ENCODE measurements around the gene HNRNPLL.
A peak's percentile ranks its signal among the peaks of the same experiment; 100 is the strongest.
"Not testable (repeated sequence)": the region's sequence is repeated elsewhere in the genome, so short reads cannot be mapped to it uniquely, and the experiment has no call there.

The HNRNPLL gene

DNA sequence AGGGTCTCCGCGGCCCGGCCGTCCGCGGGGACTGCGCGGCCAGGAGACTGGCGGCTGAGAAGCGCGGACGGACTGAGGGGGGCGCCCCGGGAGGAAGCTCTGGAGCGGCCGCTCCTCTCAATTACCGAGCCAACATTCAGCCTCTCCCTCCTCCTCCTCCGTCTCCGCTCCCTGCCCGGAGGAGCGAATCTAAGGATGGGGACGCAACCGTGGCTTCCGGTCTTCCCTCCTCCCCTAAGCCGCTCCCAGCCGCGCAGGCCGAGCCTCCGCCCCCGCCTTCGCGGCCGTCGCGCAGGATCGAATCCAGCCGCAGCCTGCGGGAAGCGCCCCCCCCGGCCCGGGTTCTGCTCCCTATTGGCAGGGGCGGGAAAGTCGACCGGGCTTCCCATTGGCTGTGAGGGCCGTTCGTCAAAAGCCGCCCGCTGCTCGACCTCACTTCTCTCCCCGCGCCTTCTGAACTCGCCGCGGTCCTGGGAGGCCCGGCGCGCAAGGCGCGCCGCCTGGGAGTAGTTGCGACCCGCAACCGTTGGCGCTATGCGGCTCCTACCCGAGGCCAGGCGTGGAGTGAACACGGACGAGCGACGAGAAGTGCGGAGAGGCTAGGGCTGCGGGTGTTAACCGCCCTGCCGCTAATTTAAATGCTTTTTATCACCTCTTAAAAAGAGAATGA lies at the start of gene HNRNPLL:
TSS of gene HNRNPLL (minus strand) at position 197 of the 670 bp plus-strand sequence. CDS start 302 bp downstream, outside the sequence.
- DNase-seq (ENCODE audit: low read depth in 3 of 3) = peak; percentile 90 to 96 (median 92)

DNA sequence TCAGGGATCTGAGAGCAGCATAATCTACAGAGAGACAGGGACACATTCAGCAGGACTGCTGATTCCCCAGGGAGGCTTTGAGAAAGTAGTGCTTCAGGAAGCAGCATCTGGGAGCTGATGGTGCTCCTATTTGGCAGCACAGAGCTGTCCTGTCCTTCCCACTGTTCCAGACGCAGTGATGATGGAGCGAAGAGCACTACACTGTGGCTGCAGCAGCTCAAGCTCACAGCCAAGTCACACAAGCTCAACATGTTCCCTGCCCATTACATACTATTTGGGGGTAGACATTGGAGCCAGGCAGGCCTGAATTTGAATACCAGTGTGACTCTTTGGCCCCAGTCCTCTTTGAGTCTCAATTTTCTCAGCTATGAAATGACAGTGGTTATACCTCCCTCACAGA lies 48.0 kb upstream of the HNRNPLL start:
- no peak for DNase-seq (ENCODE audit: low read depth in 3 of 3)

GRCh38 chr2:38650012-38650411 lies 47.3 kb upstream of the HNRNPLL start:
- no peak for DNase-seq (ENCODE audit: low read depth in 3 of 3)

- no peak for DNase-seq (ENCODE audit: low read depth in 3 of 3)
Measured at GRCh38 chr2:38649176-38649728, 46.5 kb upstream of the HNRNPLL start.

DNA sequence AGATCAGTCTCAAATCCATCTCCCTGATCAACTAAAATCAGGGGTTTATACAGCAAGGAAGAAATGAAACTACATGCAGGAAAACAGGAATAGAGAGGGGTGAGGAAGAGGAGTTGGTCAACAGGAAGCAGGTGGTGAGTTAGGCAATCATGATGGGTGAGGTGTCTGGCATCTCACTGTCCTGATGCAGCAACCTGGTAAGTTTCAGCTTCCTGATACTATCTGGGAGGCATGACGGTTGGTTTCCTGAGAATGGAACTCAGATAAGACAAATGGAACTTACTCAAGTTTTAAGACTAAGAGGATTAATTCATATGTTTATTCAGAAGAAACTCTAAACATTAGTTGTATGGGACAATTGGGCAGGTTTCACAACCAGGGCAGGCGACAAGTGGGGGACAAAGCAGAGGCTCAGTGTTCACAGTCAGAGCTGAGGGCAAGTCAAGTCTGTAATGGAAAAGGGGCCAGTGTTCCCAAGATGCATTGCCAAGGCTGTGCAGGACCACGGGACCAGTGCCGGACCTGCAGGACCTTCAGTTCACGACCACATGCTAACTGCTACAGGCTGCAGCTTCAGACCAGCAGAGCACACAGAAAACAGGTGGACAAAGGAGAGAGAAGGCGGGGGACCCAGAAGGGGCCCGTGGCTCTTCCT lies 45.5 kb upstream of the HNRNPLL start:
- DNase-seq (ENCODE audit: low read depth in 3 of 3) = no peak

DNA sequence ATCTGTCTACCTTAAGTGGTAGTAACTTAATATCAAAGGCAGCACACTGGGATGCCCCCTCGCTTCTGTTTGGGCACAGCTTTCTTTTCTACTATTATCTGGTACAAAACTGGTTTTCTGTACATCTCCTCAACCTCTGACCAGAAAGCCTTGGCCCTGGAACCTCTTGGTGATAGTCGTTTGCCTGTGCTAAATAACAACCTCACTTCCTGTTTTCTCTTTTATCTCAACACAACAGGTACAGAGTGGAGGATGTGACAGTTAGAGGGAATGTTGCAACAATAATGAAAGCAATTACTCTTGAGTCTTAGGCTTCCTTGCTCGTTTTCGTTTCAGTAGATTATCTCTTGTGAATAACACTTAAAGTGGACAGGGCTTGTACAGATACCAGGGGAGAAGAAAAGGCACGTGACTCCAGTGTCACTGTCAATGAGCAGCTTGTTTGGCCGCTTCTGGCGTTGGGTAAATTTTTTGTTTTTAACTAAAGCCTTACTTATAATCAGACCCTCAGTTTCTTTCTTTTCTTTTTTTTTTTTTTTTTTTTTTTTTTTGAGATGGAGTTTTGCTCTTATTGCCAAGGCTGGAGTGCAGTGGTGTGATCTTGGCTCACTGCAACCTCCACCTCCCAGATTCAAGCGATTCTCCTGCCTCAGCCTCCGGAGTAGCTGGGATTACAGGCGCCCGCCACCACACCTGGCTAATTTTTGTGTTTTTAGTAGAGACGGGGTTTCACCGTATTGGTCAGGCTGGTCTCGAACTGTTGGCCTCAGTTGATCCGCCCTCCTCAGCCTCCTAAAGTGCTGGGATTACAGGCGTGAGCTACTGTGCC lies 41.2 kb upstream of the HNRNPLL start:
- DNase-seq (ENCODE audit: low read depth in 3 of 3) = not testable (repeated sequence)

DNA sequence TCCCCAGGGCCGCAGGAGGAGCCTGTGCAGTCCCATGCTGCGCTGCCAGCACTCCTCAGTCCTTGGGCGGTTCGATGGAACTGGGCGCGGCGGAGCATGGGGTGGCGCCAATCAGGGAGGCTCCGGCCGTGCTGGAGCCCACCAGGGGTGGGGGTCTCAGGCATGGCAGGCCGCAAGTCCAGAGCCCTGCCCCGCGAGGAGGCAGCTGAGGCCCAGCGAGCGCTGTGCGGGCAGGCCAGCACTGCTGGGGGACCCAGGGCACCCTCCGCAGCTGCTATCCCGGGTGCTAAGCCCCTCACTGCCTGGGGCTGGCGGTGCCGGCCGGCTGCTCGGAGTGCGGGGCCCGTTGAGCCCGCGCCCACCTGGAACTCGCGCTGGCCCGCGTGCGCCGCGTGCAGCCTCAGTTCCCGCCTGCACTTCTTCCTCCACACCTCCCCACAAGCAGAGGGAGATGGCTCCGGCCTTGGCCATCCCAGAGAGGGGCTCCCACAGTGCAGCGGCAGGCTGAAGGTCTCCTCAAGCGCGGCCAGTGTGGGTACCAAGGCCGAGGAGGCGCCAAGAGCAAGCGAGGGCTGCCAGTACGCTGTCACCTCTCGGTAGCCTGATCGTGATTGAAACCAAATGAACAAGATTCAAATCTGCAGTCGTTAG lies 40.4 kb upstream of the HNRNPLL start:
- no peak for DNase-seq (ENCODE audit: low read depth in 3 of 3)

DNA sequence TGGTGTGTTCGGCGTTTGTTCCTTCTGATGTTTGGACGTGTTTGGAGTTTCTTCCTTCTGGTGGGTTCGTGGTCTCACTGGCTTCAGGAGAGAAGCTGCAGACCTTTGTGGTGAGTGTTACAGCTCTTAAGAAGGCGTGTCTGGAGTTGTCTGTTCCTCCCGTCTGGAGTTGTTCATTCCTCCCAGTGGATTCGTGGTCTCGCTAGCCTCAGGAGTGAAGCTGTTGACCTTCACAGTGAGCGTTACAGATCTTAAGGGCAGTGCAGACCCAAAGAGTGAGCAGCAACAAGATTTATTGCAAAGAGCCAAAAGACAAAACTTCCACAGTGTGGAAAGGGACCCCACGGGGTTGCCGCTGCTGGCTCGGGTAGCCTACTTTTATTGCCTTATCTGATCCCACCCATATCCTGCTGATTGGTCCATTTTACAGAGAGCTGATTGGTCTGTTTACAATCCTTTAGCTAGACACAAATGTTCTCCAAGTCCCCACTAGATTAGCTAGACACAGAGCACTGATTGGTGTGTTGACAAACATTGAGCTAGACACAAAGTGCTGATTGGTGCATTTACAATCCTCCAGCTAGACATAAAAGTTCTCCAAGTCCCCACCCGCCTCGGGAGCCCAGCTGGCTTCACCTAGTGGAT lies 39.8 kb upstream of the HNRNPLL start:
- not testable (repeated sequence) for DNase-seq (ENCODE audit: low read depth in 3 of 3)

DNA sequence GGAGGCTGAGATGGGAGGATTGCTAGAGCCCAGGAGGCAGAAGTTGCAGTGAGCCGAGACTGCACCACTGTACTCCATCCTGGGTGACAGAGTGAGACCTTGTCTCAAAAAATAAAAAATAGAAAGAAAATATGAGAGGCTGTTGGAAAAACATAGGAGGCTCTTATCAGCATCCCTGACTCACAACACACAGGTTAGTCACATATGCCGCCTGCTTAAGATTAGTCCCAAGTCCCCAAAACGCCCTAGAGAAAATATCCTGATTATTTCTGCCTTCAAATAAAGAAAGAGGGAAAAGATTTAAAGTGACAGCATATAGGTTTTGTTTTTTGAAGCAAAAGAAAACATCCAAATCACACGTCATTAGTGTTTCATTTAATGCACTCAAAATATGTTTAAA lies 33.3 kb upstream of the HNRNPLL start:
- no peak for DNase-seq (ENCODE audit: low read depth in 3 of 3)

DNA sequence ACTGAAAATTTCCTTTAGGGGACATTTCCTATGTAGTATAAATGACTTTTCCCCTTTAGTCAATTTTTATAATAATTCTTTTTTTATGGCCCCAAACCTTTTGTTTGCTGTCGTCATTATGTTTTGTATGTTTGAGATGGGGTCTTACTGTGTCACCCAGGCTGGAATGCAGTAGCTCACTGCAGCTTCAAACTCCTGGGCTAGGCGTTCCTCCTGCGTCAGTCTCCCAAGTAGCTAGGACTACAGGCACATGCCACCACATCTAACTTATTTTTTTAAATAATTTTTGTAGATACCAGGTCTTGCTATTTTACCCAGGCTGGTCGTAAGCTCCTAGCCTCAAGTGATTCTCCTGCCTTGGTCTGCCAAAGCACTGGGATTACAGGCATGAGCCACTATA lies 32.4 kb upstream of the HNRNPLL start:
- no peak for DNase-seq (ENCODE audit: low read depth in 3 of 3)

DNA sequence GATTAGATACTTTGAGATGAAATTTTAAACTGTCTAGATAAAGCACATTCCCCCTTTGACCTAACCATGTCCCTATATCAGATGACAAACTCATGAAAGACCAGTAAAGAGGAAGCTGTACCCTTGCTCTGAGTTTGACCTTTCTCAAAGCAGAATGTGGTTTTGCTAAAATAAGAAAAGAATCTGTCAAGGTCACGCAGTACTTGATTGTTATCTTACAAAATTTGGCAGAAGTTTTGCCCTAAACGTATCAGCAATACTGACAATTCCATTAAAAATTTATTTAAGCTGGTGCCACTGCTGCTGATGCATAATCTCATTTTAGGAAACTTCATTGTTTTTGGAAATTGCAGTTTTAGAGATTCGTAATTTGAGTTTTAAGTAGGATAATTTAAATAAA lies 32.0 kb upstream of the HNRNPLL start:
- DNase-seq (ENCODE audit: low read depth in 3 of 3) = no peak

GRCh38 chr2:38633895-38634294 lies 31.2 kb upstream of the HNRNPLL start:
- no peak for DNase-seq (ENCODE audit: low read depth in 3 of 3)

GRCh38 chr2:38632980-38633379 lies 30.3 kb upstream of the HNRNPLL start:
- no peak for DNase-seq (ENCODE audit: low read depth in 3 of 3)

DNA sequence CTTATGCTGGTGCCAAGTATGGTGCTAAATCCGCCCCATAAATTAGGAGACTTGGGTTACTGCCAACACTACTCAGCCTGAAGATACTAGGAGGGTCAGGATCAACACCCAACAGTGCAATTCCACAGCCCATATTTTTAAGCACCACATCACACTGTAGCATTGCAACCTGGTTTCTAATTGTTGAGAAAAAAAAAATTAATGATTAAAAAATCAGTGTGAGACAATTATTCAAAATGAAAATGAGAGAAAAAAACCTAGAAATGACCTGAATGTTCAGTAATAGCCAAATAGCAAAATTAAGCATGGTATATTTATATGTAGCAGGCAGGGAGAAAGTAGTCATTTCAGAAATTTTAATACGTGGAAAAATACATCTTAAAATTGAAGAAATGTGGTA lies 29.2 kb upstream of the HNRNPLL start:
- no peak for DNase-seq (ENCODE audit: low read depth in 3 of 3)

- no peak for DNase-seq (ENCODE audit: low read depth in 3 of 3)
Measured at GRCh38 chr2:38629684-38630083, 27.0 kb upstream of the HNRNPLL start.

DNA sequence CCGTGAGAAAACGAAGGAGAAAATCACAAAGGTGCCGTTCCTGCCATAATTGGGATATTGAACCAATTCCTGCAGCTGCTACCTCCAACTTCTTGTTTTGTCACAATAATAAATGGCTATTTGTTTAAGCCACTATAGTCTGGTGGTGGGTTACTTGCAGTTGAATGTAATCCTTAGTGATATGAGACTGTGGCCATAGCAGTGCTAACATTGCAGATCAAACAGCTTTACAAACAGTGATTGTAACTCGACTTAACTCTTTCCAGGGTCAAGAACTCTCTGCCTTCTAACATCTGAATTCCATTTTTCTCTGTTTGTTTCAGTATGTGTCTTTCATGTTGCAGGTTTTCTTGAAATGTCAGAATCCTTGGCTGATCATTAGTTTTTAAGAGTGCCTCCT lies 24.7 kb upstream of the HNRNPLL start:
- DNase-seq (ENCODE audit: low read depth in 3 of 3) = no peak

GRCh38 chr2:38626326-38627035 lies 23.8 kb upstream of the HNRNPLL start:
- DNase-seq (ENCODE audit: low read depth in 3 of 3) = no peak

GRCh38 chr2:38622210-38622609 lies 19.5 kb upstream of the HNRNPLL start:
- DNase-seq (ENCODE audit: low read depth in 3 of 3) = no peak

DNA sequence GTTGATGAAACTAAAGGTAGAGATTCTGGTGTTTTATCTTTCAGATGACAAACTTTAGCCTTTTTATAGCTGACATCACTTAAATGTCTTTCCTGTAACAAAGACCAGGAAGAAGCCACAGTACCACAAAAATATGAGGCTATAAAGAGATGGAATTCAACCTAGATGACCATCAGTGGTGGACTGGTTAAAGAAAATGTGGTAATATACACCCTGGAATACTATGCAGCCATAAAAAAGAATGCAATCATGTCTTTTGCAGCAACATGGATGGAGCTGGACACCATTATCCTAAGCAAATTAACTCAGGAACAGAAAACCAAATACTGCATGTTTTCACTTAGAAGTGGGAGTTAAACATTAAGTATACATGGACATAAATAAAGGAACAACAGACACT lies 18.3 kb upstream of the HNRNPLL start:
- no peak for DNase-seq (ENCODE audit: low read depth in 3 of 3)

DNA sequence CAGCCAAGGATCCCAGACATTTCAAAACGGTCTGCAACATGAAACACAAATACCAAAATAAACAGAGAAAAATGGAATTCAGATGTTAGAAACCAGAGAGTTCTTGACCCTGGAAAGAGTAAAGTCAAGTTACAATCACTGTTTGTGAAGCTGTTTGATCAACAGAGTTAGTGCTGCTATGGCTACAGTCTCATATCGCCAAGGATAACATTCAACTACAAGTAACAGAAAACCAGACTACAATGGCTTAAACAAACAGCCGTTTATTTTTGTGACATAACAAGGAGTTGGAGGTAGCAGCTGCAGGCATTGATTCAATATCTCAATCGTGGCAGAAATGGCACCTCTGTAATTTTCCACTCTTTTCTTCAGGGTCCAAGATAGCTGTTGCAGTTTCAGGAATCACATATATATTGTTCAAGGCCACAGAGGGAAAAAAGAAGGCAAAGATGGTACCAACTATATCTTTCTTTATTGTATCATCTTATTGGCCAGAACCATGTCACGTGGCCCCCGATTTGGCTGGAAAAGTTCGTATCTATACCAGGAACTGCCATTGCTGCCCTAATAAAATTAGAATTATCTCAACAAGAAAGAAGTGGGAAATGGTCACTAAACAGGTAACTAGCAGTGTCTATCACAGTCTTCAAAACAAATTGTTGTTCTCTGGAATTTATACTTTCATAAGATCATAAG lies 17.7 kb upstream of the HNRNPLL start:
- no peak for DNase-seq (ENCODE audit: low read depth in 3 of 3)
